Measurements from ENCODE around the gene GRP.

Gene GRP

GRCh38 chr18:59263661-59264060 is 43.7 kb downstream of the GRP start:
- Histone ChIP-seq H3K4me1 (ENCODE audit: control insufficient read depth, insufficient read depth, low read length) (peaks cover 2% of the 10 kb centered on the region), H3K9ac (ENCODE audit: low read depth, low read length) (no peak overlapping the region), H3K36me3 (ENCODE audit: control insufficient read depth, insufficient read depth, low read length) (no peaks in the 10 kb centered on the region), H3K9me3 (ENCODE audit: control insufficient read depth, insufficient read depth, low read length) (no peaks in the 10 kb centered on the region), H3K4me3 (ENCODE audit: low read depth, low read length) (peak overlapping the region; percentile 39), H3K27me3 (ENCODE audit: control insufficient read depth, insufficient read depth, low read length) (peaks cover 66% of the 10 kb centered on the region)

- peaks cover 68% of the 10 kb centered on the region for H3K27me3 ChIP-seq (ENCODE audit: control insufficient read depth, insufficient read depth, low read length)
- peak overlapping the region; percentile 56 for H3K4me3 ChIP-seq (ENCODE audit: low read depth, low read length)
Observed at GRCh38 chr18:59264121-59264571, 44.2 kb downstream of the GRP start.

GRCh38 chr18:59264651-59265245 is 44.8 kb downstream of the GRP start:
- Histone ChIP-seq H3K36me3 (ENCODE audit: control insufficient read depth, insufficient read depth, low read length) (no peaks in the 10 kb centered on the region), H3K9me3 (ENCODE audit: control insufficient read depth, insufficient read depth, low read length) (no peaks in the 10 kb centered on the region), H3K4me3 (ENCODE audit: low read depth, low read length) (peak overlapping the region; percentile 56), H3K4me1 (ENCODE audit: control insufficient read depth, insufficient read depth, low read length) (peaks cover 3% of the 10 kb centered on the region), H3K9ac (ENCODE audit: low read depth, low read length) (no peak overlapping the region), H3K27me3 (ENCODE audit: control insufficient read depth, insufficient read depth, low read length) (peaks cover 73% of the 10 kb centered on the region)

More at GRCh38 chr18:59264121-59264571, 44.2 kb downstream of the GRP start:
- Histone ChIP-seq H3K36me3 (ENCODE audit: control insufficient read depth, insufficient read depth, low read length) (no peaks in the 10 kb centered on the region), H3K9ac (ENCODE audit: low read depth, low read length) (no peak overlapping the region), H3K4me1 (ENCODE audit: control insufficient read depth, insufficient read depth, low read length) (peaks cover 2% of the 10 kb centered on the region), H3K9me3 (ENCODE audit: control insufficient read depth, insufficient read depth, low read length) (no peaks in the 10 kb centered on the region)

GRCh38 chr18:59265246-59265973 is 45.5 kb downstream of the GRP start:
- Histone ChIP-seq H3K4me3 (ENCODE audit: low read depth, low read length) (peak overlapping the region; percentile 56), H3K9ac (ENCODE audit: low read depth, low read length) (no peak overlapping the region), H3K27me3 (ENCODE audit: control insufficient read depth, insufficient read depth, low read length) (peaks cover 80% of the 10 kb centered on the region), H3K4me1 (ENCODE audit: control insufficient read depth, insufficient read depth, low read length) (peaks cover 5% of the 10 kb centered on the region), H3K9me3 (ENCODE audit: control insufficient read depth, insufficient read depth, low read length) (no peaks in the 10 kb centered on the region), H3K36me3 (ENCODE audit: control insufficient read depth, insufficient read depth, low read length) (no peaks in the 10 kb centered on the region)

GRCh38 chr18:59265974-59266369 is 46.0 kb downstream of the GRP start:
- peaks cover 9% of the 10 kb centered on the region for H3K4me1 ChIP-seq (ENCODE audit: control insufficient read depth, insufficient read depth, low read length)
- no peaks in the 10 kb centered on the region for H3K9me3 ChIP-seq (ENCODE audit: control insufficient read depth, insufficient read depth, low read length)
- H3K9ac ChIP-seq (ENCODE audit: low read depth, low read length) = no peak overlapping the region
- H3K27me3 ChIP-seq (ENCODE audit: control insufficient read depth, insufficient read depth, low read length) = peaks cover 85% of the 10 kb centered on the region
- H3K4me3 ChIP-seq (ENCODE audit: low read depth, low read length) = peak overlapping the region; percentile 56
- no peaks in the 10 kb centered on the region for H3K36me3 ChIP-seq (ENCODE audit: control insufficient read depth, insufficient read depth, low read length)

- Histone ChIP-seq H3K4me1 (ENCODE audit: control insufficient read depth, insufficient read depth, low read length) (peaks cover 9% of the 10 kb centered on the region), H3K27me3 (ENCODE audit: control insufficient read depth, insufficient read depth, low read length) (peaks cover 90% of the 10 kb centered on the region), H3K36me3 (ENCODE audit: control insufficient read depth, insufficient read depth, low read length) (no peaks in the 10 kb centered on the region), H3K9me3 (ENCODE audit: control insufficient read depth, insufficient read depth, low read length) (no peaks in the 10 kb centered on the region), H3K4me3 (ENCODE audit: low read depth, low read length) (peak overlapping the region; percentile 56), H3K9ac (ENCODE audit: low read depth, low read length) (no peak overlapping the region)
Observed at GRCh38 chr18:59266459-59266858, 46.5 kb downstream of the GRP start.

GRCh38 chr18:59266886-59267502 is 47.0 kb downstream of the GRP start:
- peak overlapping the region; percentile 19 for H3K4me3 ChIP-seq (ENCODE audit: low read depth, low read length)
- H3K9ac ChIP-seq (ENCODE audit: low read depth, low read length) = no peak overlapping the region
- no peaks in the 10 kb centered on the region for H3K36me3 ChIP-seq (ENCODE audit: control insufficient read depth, insufficient read depth, low read length)
- H3K9me3 ChIP-seq (ENCODE audit: control insufficient read depth, insufficient read depth, low read length) = no peaks in the 10 kb centered on the region
- H3K4me1 ChIP-seq (ENCODE audit: control insufficient read depth, insufficient read depth, low read length) = peaks cover 9% of the 10 kb centered on the region
- H3K27me3 ChIP-seq (ENCODE audit: control insufficient read depth, insufficient read depth, low read length) = peaks cover 94% of the 10 kb centered on the region

GRCh38 chr18:59267503-59268126 is 47.7 kb downstream of the GRP start:
- Histone ChIP-seq H3K9ac (ENCODE audit: low read depth, low read length) (no peak overlapping the region), H3K36me3 (ENCODE audit: control insufficient read depth, insufficient read depth, low read length) (no peaks in the 10 kb centered on the region), H3K27me3 (ENCODE audit: control insufficient read depth, insufficient read depth, low read length) (peaks cover 96% of the 10 kb centered on the region), H3K4me3 (ENCODE audit: low read depth, low read length) (peak overlapping the region; percentile 52), H3K4me1 (ENCODE audit: control insufficient read depth, insufficient read depth, low read length) (peaks cover 9% of the 10 kb centered on the region), H3K9me3 (ENCODE audit: control insufficient read depth, insufficient read depth, low read length) (no peaks in the 10 kb centered on the region)

GRCh38 chr18:59268127-59268720 is 48.3 kb downstream of the GRP start:
- H3K36me3 ChIP-seq (ENCODE audit: control insufficient read depth, insufficient read depth, low read length) = no peaks in the 10 kb centered on the region
- H3K27me3 ChIP-seq (ENCODE audit: control insufficient read depth, insufficient read depth, low read length) = peaks cover 95% of the 10 kb centered on the region
- H3K9ac ChIP-seq (ENCODE audit: low read depth, low read length) = no peak overlapping the region
- H3K4me3 ChIP-seq (ENCODE audit: low read depth, low read length) = peak overlapping the region; percentile 52
- no peaks in the 10 kb centered on the region for H3K9me3 ChIP-seq (ENCODE audit: control insufficient read depth, insufficient read depth, low read length)
- H3K4me1 ChIP-seq (ENCODE audit: control insufficient read depth, insufficient read depth, low read length) = peaks cover 9% of the 10 kb centered on the region

GRCh38 chr18:59268721-59269562 is 49.0 kb downstream of the GRP start:
- peak overlapping the region; percentile 53 for H3K4me3 ChIP-seq (ENCODE audit: low read depth, low read length)
- H3K9me3 ChIP-seq (ENCODE audit: control insufficient read depth, insufficient read depth, low read length) = no peaks in the 10 kb centered on the region
- H3K36me3 ChIP-seq (ENCODE audit: control insufficient read depth, insufficient read depth, low read length) = no peaks in the 10 kb centered on the region
- no peak overlapping the region for H3K9ac ChIP-seq (ENCODE audit: low read depth, low read length)
- peaks cover 9% of the 10 kb centered on the region for H3K4me1 ChIP-seq (ENCODE audit: control insufficient read depth, insufficient read depth, low read length)
- peaks cover 93% of the 10 kb centered on the region for H3K27me3 ChIP-seq (ENCODE audit: control insufficient read depth, insufficient read depth, low read length)

Measured in iPS-15b (cell line).